ENCODE data around the gene TXNIP. TPM values are rescaled to one million over a fixed set of nuclear protein-coding genes. Genes with fewer than 3 reads are reported as not detected.
A peak's percentile ranks its signal among the peaks of the same experiment; 100 is the strongest.

Gene TXNIP
- total RNA-seq, 4 donors from 2014 or later: 1,118 to 3,262 (median 1,971) TPM

- ATAC-seq (ENCODE audit: low FRiP score) (no peak), DNase-seq (ENCODE audit: low spot score) (no peak)
- TF ChIP-seq, protein P1, sequence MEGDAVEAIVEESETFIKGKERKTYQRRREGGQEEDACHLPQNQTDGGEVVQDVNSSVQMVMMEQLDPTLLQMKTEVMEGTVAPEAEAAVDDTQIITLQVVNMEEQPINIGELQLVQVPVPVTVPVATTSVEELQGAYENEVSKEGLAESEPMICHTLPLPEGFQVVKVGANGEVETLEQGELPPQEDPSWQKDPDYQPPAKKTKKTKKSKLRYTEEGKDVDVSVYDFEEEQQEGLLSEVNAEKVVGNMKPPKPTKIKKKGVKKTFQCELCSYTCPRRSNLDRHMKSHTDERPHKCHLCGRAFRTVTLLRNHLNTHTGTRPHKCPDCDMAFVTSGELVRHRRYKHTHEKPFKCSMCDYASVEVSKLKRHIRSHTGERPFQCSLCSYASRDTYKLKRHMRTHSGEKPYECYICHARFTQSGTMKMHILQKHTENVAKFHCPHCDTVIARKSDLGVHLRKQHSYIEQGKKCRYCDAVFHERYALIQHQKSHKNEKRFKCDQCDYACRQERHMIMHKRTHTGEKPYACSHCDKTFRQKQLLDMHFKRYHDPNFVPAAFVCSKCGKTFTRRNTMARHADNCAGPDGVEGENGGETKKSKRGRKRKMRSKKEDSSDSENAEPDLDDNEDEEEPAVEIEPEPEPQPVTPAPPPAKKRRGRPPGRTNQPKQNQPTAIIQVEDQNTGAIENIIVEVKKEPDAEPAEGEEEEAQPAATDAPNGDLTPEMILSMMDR (IDR thresholded peaks at IDR 0.05): no peak
Measured at GRCh38 chr1:145961425-145962156, 34.8 kb downstream of the TXNIP start.

DNA sequence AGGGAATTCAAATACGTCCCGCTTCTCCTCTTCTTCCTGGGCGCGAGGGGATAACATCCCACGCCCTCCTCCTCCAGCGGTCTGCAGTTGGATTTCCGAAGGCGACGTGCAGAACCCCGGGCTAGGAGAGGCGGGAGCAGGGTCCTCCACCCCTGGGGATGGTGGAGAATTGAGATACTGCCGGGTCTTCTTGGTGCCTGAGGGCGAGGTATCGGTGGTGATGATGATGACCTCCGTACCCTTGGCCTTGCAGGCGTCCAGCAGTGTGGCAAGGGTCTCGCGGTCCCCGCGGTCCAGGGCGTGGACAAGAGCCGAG, 35.3 kb downstream of the TXNIP start:
- TF ChIP-seq, protein P1 (IDR thresholded peaks at IDR 0.05): no peak
- ATAC-seq (ENCODE audit: low FRiP score) (no peak), DNase-seq (ENCODE audit: low spot score) (no peak)

- no peak for DNase-seq (ENCODE audit: low spot score)
- TF ChIP-seq, protein P1 (IDR thresholded peaks at IDR 0.05): no peak
Measured at GRCh38 chr1:145960468-145961108, 35.8 kb downstream of the TXNIP start.

GRCh38 chr1:145959957-145960467, 36.4 kb downstream of the TXNIP start:
- no peak for DNase-seq (ENCODE audit: low spot score)
- no peak for ATAC-seq (ENCODE audit: low FRiP score)
- TF ChIP-seq, protein P1 (IDR thresholded peaks at IDR 0.05): no peak

More at GRCh38 chr1:145960468-145961108, 35.8 kb downstream of the TXNIP start:
- peak; percentile 39 for ATAC-seq (ENCODE audit: low FRiP score)

DNA sequence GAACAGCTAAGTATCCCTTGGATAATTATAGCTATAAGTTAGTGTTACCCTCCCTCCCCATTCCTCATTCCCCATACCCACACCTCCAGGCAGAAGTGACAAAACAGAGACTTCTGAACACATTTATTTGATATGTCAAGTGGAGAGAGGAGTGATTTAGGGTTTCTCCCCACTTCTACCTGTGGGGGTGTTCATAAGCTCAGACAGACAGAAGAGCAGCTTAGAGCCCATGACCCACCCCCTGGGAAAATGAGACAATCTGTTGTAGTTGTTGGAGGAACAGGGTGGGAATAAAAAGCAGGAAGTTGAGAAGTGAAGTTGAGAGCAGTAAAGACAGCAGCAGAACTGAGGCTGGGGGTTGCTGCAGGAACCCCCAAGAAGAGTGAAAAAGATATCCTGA, 37.0 kb downstream of the TXNIP start:
- DNase-seq (ENCODE audit: low spot score) (no peak), ATAC-seq (ENCODE audit: low FRiP score) (no peak)
- TF ChIP-seq, protein P1 (IDR thresholded peaks at IDR 0.05): no peak

- TF ChIP-seq, protein P1 (IDR thresholded peaks at IDR 0.05): no peak
- ATAC-seq (ENCODE audit: low FRiP score) (no peak), DNase-seq (ENCODE audit: low spot score) (no peak)
Measured at GRCh38 chr1:145958734-145959133, 37.6 kb downstream of the TXNIP start.
